HG03097 (cell line): ENCODE measurements around the gene RPS3.
A peak's percentile ranks its signal among the peaks of the same experiment; 100 is the strongest.
"Not testable (repeated sequence)": the region's sequence is repeated elsewhere in the genome, so short reads cannot be mapped to it uniquely, and the experiment has no call there.

Experiments used
- ATAC-seq: cut with Tn5 transposase; IDR thresholded peaks from one replicate; pipeline ENCODE4 v1.9.1; 2021; ENCODE audit not compliant: unreplicated experiment, low FRiP score

RPS3 gene

GRCh38 chr11:75399344-75400145 lies at the start of gene RPS3:
TSS of gene RPS3 (plus strand) at chr11:75399518. CDS start at chr11:75399548, 30 bp downstream.
- peak; percentile 86 for ATAC-seq

DNA sequence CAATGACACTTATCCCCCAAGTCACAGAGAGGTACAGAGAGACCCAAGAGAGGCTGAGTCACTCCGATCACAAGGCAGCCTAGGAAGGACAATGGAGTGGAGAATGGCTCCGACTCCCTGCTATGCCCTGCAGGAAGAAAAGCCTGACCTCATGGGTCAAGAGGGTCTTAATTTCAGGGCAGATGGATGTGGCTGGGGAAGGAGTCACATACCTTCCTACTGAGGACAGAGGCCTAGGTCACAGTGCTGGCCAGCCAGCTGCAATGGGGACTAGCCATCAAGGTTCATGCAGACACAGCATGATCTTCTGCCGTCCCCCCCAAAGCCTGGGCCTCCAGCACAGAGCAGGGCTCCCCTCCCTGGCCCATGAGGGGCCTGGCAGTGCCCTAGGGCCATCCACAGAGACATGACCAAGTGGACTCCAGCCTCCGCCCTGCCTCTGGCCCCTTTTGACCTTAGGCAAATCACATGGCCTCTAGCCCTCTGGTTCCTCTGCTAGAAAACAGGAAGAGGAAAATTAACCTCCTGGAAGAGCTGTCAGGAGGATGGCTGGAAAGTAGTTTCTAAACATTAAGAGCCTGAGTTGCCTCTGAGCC lies 49.7 kb upstream of the RPS3 start:
- ATAC-seq = no peak

DNA sequence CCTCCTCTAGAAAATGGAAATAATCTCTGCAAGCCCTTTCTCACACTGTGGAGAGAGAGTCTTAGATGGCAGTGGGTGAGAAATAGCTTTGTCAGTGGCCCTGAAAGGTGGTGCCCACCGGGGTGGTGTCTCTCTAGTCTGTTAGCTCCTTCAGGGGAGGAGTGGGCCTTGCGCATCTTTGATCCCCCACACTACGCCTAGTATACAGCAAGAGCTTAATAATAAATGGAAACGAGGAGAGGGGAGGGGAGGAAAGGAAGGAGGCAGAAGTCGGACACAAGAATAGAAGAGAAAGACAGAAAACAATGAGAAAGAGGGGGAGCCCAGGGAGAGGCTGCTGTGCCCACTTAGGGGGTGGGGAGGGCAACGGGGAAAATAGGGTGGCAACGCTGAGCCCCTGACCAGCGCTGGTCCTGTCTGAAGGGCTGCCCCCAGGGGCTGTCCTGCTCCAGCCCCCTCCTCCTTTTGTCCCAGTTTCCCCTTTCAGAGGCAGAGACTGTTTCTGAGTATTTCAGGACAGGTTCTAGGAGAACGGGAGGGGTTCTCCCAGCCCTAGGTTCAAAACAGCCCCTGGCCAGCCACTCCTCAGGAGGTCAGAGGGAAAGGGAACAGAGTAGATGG lies 49.1 kb upstream of the RPS3 start:
- ATAC-seq = no peak

DNA sequence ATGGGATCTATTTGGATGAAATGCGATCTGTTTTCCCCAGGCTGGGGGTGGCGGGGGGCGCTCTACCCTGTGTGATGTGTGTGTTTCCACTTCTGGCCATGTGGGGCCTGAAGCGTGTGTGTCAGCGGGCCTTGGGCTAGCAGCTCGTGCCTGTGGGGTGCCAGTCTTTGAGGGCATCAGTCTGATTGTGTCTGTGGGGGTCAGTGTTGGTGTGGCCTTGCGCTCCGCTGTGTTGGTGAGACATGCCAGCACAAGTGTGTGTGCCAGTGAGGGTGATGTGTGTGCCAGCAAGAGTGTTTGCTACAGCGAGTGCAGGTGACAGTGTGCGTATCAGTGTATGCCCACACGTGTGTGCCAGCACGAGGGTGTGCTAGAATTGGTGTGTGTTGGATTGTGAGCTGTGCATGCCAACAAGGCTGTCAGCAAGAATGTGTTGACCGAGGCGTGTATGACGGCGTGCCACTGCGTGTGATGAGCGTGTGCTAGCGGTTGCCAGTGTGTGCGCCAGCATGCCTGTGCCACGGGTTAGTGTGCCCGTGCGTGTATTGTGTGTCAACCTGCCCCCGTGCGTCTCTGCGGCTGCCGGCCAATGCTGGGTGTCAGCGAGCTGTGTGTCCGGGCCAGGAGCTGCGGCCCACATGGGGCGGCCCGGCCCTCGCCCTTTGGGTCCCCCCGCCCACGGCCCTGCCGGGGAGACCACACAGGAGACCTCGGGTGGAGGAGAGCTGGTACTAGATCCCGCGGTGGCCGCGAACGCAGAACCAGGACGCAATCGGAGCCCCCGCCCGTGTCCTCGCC lies 48.4 kb upstream of the RPS3 start:
- no peak for ATAC-seq

DNA sequence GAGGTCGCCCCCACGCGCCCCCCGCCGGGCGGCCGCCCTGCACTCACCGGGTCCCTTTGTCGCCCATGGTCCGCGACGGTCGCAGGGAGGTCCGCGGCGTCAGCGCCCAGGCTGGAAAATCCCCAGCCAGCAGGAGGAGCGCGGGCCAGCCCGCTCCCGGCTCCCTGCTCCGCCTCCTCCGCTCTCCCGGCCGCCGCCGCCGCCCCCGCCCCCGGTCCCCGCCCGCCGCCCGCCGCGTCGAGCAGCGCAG lies 47.9 kb upstream of the RPS3 start, which contains the start of gene ARRB1:
Gene ARRB1 (minus strand): TSS at position 121 of the 250 bp plus-strand sequence. CDS start 54 bp downstream, at position 67.
- ATAC-seq = no peak

DNA sequence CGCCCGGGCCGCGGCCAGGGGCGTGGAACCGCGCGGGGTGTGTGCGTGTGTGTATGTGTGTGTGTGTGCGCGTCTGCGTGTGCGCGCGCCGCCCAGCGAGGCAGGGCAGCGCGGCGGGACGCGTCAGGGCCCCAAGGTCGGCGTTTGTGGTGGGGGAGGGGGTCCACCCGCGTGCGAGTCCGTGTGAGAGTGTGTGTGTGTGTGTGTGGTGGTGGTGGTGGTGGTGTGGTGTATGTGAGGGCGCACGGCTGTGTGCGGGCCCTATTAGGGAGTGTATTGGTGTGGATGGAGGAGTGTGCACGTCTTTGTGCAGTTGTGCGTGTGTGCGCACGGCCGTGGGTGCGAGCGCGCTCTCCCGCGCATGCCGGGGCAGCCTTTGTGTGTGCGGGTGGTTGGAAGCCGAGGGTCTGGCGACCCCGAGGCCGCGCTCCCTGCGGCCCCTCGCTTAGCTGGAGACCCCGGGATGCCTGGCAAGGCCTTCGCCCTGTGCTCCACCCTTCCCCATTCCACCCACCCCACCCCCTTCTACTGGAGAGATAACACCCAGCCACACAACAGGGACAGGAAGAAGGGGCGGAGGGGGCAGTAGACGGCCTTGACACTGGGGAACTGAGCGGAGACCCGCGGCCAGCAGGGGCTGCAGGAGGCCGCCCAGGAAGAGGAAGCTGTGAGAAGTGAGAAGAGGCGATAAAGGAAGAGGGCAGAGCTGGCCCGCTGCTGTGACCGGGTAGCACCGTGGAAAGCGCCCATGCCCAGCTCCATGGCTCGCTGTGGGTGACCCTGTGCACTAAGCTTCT lies 47.3 kb upstream of the RPS3 start:
- ATAC-seq = no peak

DNA sequence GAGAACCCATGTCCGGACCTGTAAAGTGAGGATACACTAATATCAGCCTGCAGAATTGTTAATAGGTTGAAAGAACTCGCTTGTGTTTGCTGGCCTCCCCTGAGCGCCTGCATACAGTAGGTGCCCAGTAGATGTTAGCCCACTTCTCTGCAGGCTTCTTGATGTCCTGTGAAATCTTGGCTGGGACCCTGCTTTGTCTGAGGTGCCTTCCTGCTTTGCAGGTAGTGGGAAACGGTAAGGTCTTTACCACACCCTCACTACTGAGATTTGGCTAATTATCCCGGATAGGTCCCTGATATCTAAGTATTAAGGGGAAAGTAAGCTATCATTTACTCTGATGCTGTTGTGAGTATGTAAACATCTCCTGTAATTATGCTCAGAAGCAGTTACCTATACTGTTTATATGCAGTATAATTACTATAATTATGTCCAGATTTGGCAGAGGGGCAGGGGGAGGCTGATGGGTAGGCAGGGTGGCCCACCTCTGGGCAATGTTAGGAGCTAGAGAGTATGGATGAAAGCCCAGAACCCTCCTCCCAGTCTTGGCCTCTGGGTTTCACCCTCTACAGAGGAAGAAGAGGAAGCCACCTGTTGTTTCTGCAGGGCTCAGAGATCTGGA lies 46.6 kb upstream of the RPS3 start:
- ATAC-seq = no peak

GRCh38 chr11:75355051-75355450 lies 44.3 kb upstream of the RPS3 start:
- ATAC-seq = no peak

GRCh38 chr11:75356613-75357012 lies 42.7 kb upstream of the RPS3 start:
- ATAC-seq = no peak

- ATAC-seq = not testable (repeated sequence)
These were observed 37.0 kb upstream of the RPS3 start for GRCh38 chr11:75362285-75362684.

- no peak for ATAC-seq
These were observed 33.6 kb upstream of the RPS3 start for GRCh38 chr11:75365711-75366181.

DNA sequence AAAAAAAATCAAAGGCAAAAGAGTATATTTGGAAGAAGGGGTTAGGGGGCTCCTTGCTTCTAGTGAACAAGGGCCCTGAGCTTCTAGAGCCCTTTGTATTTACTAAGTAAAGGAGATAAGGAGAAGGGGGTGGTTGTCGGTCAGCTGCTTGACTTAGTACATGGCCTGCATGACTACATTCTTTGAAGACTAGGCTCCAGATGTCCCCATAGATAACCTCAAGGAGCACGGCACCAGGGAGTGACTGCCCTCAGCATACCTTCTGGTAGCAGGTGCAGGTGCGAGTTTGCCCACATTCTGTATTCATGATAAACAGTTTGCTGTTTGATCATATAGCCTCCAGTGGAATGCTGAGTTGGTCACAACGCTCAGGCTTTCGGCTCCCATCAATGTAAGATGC lies 32.5 kb upstream of the RPS3 start:
- ATAC-seq = not testable (repeated sequence)

GRCh38 chr11:75369560-75370255 lies 29.6 kb upstream of the RPS3 start:
- ATAC-seq = no peak

DNA sequence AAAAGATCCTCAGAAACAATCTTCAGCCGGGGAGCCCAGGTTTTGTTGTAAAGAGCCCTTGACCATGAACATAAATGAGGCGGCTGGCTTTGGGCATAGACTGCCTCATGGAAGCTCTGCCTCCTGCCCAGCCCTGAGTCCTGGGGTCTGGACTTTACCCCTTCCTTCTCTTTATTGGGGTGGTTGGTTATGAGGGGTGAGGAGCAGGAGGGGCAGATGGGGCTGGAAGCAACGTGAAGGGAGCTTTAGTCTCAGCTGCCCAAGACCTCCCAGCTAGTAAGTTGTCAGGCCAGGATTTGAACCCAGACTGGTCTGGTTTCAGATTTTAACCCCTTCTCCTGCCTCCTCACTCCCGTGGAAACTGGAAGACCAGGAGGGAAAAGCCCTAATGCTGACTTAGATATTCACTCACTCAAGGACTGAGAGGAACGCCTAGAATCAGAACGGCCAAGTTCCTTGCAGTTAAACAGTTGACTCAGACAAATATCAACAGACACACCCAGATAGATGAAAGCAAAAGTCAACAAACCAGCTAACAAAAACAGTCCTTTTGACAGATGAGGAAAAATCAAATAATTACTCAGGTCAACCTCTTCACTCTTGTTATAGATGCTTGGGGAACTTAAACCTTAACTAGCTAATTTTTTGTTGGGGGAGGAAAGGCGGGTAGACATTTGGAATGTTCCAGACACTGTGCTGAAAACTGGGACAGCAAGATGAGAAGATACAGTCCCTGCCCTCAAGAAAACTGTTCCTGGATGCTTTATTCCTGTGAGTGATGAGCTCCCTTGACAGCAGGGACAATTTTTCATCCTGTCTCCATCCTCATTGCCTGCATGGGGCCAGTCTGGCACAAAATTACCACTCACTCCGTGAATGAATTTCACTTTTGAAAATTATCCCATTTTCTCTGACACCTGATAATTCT lies 27.1 kb upstream of the RPS3 start:
- ATAC-seq = no peak

DNA sequence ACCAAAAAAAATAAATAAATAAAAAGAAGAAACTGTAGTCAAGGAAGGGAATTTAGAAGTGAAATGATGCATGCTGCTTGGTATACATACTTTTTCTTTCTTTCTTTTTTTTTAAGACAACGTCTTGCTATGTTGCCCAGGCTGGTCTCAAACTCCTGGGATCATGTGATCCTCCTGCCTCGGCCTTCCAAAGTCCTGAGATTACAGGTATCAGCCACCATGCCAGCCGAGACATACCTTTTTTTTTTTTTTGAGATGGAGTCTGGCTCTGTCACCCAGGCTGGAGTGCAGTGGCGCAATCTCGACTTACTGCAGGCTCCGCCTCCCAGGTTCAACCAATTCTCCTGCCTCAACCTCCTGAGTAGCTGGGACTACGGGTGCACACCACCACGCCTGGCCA lies 26.1 kb upstream of the RPS3 start:
- no peak for ATAC-seq

DNA sequence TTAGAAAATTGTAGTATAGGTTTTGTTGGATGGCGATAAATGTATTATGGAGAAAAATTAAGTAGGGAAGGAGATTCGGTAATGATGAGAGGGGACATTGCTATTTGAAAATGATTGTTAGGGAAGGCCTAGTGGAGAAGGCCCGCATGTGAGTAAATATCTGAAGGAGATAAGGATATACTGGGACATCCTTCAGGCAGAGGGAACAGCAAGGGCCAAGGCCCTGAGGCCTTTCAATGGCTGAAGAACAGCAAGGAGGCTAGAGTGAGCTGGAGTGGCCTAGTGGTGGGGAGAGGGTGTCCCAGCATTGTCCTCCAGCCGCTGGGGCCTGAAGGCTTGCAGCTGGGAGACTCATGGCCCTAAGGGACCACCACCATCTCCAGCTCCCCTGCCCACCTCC lies 24.7 kb upstream of the RPS3 start:
- no peak for ATAC-seq

DNA sequence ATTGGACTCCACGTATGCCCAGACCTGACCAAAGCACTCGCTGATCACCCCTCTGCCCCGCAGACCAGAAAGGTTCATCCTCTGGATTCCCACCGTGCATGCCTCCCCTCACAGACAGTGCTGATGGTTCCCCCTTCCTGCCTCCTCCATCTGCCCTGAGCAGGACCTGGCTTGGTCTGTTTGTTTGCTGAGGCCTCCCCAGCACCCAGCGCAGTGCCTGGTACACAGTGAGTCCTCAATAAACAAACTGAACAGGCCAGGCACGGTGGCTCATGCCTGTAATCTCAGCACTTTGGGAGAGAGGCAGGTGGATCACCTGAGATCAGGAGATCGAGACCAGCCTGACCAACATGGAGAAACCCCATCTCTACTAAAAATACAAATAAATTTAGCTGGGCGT lies 23.7 kb upstream of the RPS3 start:
- ATAC-seq = no peak

GRCh38 chr11:75376175-75376574 lies 23.1 kb upstream of the RPS3 start:
- no peak for ATAC-seq
